Thyroid gland (tissue), 4 donors: ENCODE data around the gene OR10K1.

Experiments used
- POLR2A ChIP-seq, 2 donors: fragments of 450-650 bp; IDR thresholded peaks; one replicate each; pipeline ENCODE4 v1.6.1; 2017; ENCODE audit warnings: antibody characterized with exemption in 2 of 2, mild to moderate bottlenecking in 2 of 2, moderate library complexity in 1 of 2
- TF ChIP-seq, protein P1 (sequence below), 6 experiments: fragments of 200-600 bp in 3 of 6; fragments of 450-650 bp in 3 of 6; sonication (generic) in 3 of 6; IDR thresholded peaks; one replicate each; pipeline ENCODE4 v1.5.1; 2016 to 2019; ENCODE audit warnings: antibody characterized with exemption in 6 of 6, mild to moderate bottlenecking in 2 of 6, inconsistent platforms in 1 of 6, moderate library complexity in 1 of 6

DNA sequence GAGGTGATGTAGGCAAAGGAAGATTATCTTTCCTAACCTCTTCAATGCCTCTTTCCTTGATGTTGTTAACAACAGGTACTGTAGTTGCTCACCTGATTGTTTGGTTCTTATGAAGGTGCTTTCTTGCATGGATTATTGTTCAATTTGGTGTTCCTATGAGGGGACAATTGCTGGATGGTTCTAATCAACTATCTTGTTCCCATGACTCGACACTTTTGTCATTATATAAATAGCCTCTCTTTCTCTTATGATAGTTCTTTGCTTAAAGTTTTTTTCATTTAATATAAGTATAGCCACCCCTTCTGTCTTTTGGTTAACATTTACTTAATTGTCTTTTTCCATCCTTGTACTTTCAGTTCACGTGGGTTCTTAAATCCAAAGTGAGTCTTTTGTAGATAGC lies 45.9 kb downstream of the OR10K1 start:
- TF ChIP-seq, protein P1, sequence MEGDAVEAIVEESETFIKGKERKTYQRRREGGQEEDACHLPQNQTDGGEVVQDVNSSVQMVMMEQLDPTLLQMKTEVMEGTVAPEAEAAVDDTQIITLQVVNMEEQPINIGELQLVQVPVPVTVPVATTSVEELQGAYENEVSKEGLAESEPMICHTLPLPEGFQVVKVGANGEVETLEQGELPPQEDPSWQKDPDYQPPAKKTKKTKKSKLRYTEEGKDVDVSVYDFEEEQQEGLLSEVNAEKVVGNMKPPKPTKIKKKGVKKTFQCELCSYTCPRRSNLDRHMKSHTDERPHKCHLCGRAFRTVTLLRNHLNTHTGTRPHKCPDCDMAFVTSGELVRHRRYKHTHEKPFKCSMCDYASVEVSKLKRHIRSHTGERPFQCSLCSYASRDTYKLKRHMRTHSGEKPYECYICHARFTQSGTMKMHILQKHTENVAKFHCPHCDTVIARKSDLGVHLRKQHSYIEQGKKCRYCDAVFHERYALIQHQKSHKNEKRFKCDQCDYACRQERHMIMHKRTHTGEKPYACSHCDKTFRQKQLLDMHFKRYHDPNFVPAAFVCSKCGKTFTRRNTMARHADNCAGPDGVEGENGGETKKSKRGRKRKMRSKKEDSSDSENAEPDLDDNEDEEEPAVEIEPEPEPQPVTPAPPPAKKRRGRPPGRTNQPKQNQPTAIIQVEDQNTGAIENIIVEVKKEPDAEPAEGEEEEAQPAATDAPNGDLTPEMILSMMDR (IDR thresholded peaks at IDR 0.05) = no peak
- no peak for TF ChIP-seq POLR2A (IDR thresholded peaks at IDR 0.05)
